ENCODE results near the gene DENND4B. TPM values are rescaled to one million over a fixed set of nuclear protein-coding genes. Genes with fewer than 3 reads are reported as not detected.

Gene DENND4B
- total RNA-seq, 1 donor from 2014 or later, result 2.7 TPM

- no peak overlapping the region for H3K27ac ChIP-seq
- H3K27ac Mint-ChIP-seq, result no peak overlapping the region
These were observed 26.6 kb upstream of the DENND4B start for GRCh38 chr1:153973071-153973470.

DNA sequence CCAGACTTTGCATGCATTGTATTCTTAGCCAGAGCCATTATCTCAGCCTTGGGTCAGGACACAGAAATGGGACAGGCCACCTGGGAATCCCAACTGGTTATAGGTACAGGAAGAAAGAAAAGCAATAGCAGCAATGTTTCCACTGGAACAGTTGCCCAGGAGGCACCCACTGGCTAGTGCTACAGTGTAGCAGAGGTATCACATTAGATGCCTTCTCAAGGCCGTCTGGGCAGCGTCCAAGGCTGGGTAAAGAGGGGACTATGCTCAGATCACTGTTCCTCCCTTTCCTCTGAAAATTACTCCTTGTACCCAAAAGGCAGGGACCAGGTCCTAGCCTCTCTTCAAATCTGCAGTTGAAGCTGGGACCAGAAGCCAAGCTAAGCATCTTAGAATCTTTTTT lies 23.8 kb upstream of the DENND4B start:
- Histone ChIP-seq H3K36me3 (no peaks in the 10 kb centered on the region), H3K4me3 (no peak overlapping the region), H4K20me1 (ENCODE audit: low read depth) (no peaks in the 10 kb centered on the region), H3K4me1 (peaks cover 16% of the 10 kb centered on the region), H3K9ac (no peak overlapping the region), H3K27ac (no peak overlapping the region), H3K79me2 (ENCODE audit: low read depth) (peaks cover 31% of the 10 kb centered on the region), H3K27me3 (no peaks in the 10 kb centered on the region), H3K4me2 (no peak overlapping the region), H3K9me3 (ENCODE audit: low read depth) (no peaks in the 10 kb centered on the region), H3F3A (ENCODE audit: low read depth) (peaks cover 43% of the 10 kb centered on the region), H2AFZ (replicated peaks) (no peak overlapping the region)
- DNase-seq (ENCODE audit: low spot score), result no peak
- Mint-ChIP-seq H3K36me3 (peaks cover 24% of the 10 kb centered on the region), H3K4me1 (peaks cover 36% of the 10 kb centered on the region), H3K27me3 (ENCODE audit: insufficient read depth, low read depth) (peaks cover 5% of the 10 kb centered on the region), H3K4me3 (peak overlapping the region; percentile 58), H3K9me3 (no peaks in the 10 kb centered on the region), H3K27ac (no peak overlapping the region)
- TF ChIP-seq EZH2phosphoT487 (IDR thresholded peaks at IDR 0.05), result no peak
- TF ChIP-seq CTCF (IDR thresholded peaks at IDR 0.05), result no peak
- TF ChIP-seq EZH2 (IDR thresholded peaks at IDR 0.05), result no peak

More at GRCh38 chr1:153973071-153973470, 26.6 kb upstream of the DENND4B start:
- Histone ChIP-seq H3K36me3 (peaks cover 3% of the 10 kb centered on the region), H3K4me1 (peaks cover 15% of the 10 kb centered on the region), H4K20me1 (ENCODE audit: low read depth) (no peaks in the 10 kb centered on the region), H3K9me3 (ENCODE audit: low read depth) (no peaks in the 10 kb centered on the region), H3K27me3 (no peaks in the 10 kb centered on the region), H3K4me2 (no peak overlapping the region), H3K79me2 (ENCODE audit: low read depth) (peaks cover 35% of the 10 kb centered on the region), H3K4me3 (no peak overlapping the region), H3K9ac (no peak overlapping the region), H2AFZ (replicated peaks) (no peak overlapping the region), H3F3A (ENCODE audit: low read depth) (peaks cover 24% of the 10 kb centered on the region)
- Mint-ChIP-seq H3K36me3 (peaks cover 23% of the 10 kb centered on the region), H3K27me3 (ENCODE audit: insufficient read depth, low read depth) (peaks cover 9% of the 10 kb centered on the region), H3K4me1 (peaks cover 32% of the 10 kb centered on the region), H3K4me3 (no peak overlapping the region), H3K9me3 (no peaks in the 10 kb centered on the region)
- TF ChIP-seq CTCF (IDR thresholded peaks at IDR 0.05) (no peak), EZH2 (IDR thresholded peaks at IDR 0.05) (no peak), EZH2phosphoT487 (IDR thresholded peaks at IDR 0.05) (no peak)
- no peak for DNase-seq (ENCODE audit: low spot score)

GRCh38 chr1:153968972-153969371 lies 22.5 kb upstream of the DENND4B start:
- Histone ChIP-seq H3K9ac (no peak overlapping the region), H3K4me3 (peak overlapping the region; percentile 64), H3K27ac (no peak overlapping the region), H3K4me1 (peaks cover 24% of the 10 kb centered on the region), H4K20me1 (ENCODE audit: low read depth) (no peaks in the 10 kb centered on the region), H3K27me3 (no peaks in the 10 kb centered on the region), H3K79me2 (ENCODE audit: low read depth) (peaks cover 43% of the 10 kb centered on the region), H3F3A (ENCODE audit: low read depth) (peaks cover 46% of the 10 kb centered on the region), H3K9me3 (ENCODE audit: low read depth) (no peaks in the 10 kb centered on the region), H2AFZ (replicated peaks) (no peak overlapping the region), H3K4me2 (peak overlapping the region; percentile 98), H3K36me3 (no peaks in the 10 kb centered on the region)
- H3K27me3 Mint-ChIP-seq (ENCODE audit: insufficient read depth, low read depth), result no peaks in the 10 kb centered on the region
- no peak overlapping the region for H3K27ac Mint-ChIP-seq
- H3K9me3 Mint-ChIP-seq, result no peaks in the 10 kb centered on the region
- peaks cover 15% of the 10 kb centered on the region for H3K36me3 Mint-ChIP-seq
- DNase-seq (ENCODE audit: low spot score), result no peak
- H3K4me1 Mint-ChIP-seq, result peaks cover 44% of the 10 kb centered on the region
- TF ChIP-seq EZH2phosphoT487 (IDR thresholded peaks at IDR 0.05) (no peak), CTCF (IDR thresholded peaks at IDR 0.05) (no peak), EZH2 (IDR thresholded peaks at IDR 0.05) (no peak)
- H3K4me3 Mint-ChIP-seq, result peak overlapping the region; percentile 96
